Caco-2 (cell line): ENCODE data around the gene LRG1. TPM values are rescaled to one million over a fixed set of nuclear protein-coding genes. Genes with fewer than 3 reads are reported as not detected.

Source experiments
- BruUV-seq: library from RNA; stranded (reverse); fragments of 400-500 nt; replicated peaks from 2 replicates; lab custom pipeline; 2021; lab: Mats Ljungman, UMichigan
- CTCF ChIA-PET: fragments of 300-600 bp; sonication (Branson Sonifier 250); formaldehyde crosslinking; loops from one replicate; lab custom pipeline; 2022; ENCODE audit warnings: antibody characterized with exemption; lab: Charles Lee
- POLR2A ChIA-PET: fragments of 300-600 bp; sonication (Branson Sonifier 250); formaldehyde crosslinking; loops from one replicate; lab custom pipeline; 2022; ENCODE audit warnings: antibody characterized with exemption; lab: Charles Lee
- DNase-seq, 2 experiments: peaks; one replicate each; pipeline versions ENCODE4 v3.0.0 to v3.0.0-alpha.2; 2020 to 2022
- H3K27me3 ChIP-seq: replicated peaks from 2 replicates; pipeline ENCODE4 v1.6.0; 2011; ENCODE audit warnings: low read length; ENCODE audit not compliant: control insufficient read depth, insufficient read depth
- H3K36me3 ChIP-seq: 2 replicates; pipeline ENCODE4 v1.5.1; 2011; ENCODE audit warnings: low read length; ENCODE audit not compliant: control insufficient read depth, insufficient read depth
- H3K4me1 ChIP-seq: fragments of 250-450 bp; sonication (Bioruptor Pico); 2 replicates; pipeline ENCODE4 v1.5.1; 2020; ENCODE audit warnings: mild to moderate bottlenecking
- H3K4me3 ChIP-seq: 2 replicates; pipeline ENCODE4 v1.5.1; 2011; ENCODE audit warnings: low read depth, mild to moderate bottlenecking, control low read depth, low read length
- H3K9me3 ChIP-seq: fragments of 250-450 bp; sonication (Bioruptor Pico); 2 replicates; pipeline ENCODE4 v1.5.1; 2020; ENCODE audit warnings: mild to moderate bottlenecking, moderate library complexity
- H3K27ac Mint-ChIP-seq: one replicate; pipeline ENCODE4 v1.8.0; 2022; ENCODE audit warnings: mixed read lengths; ENCODE audit not compliant: unreplicated experiment
- H3K27me3 Mint-ChIP-seq: one replicate; pipeline ENCODE4 v1.8.0; 2022; ENCODE audit warnings: mixed read lengths; ENCODE audit not compliant: insufficient read depth, unreplicated experiment
- H3K36me3 Mint-ChIP-seq: one replicate; pipeline ENCODE4 v1.8.0; 2022; ENCODE audit warnings: mild to moderate bottlenecking, mixed read lengths; ENCODE audit not compliant: insufficient read depth, unreplicated experiment
- H3K4me1 Mint-ChIP-seq: one replicate; pipeline ENCODE4 v1.8.0; 2022; ENCODE audit warnings: low read depth, mixed read lengths; ENCODE audit not compliant: unreplicated experiment
- H3K4me3 Mint-ChIP-seq: one replicate; pipeline ENCODE4 v1.8.0; 2022; ENCODE audit warnings: mild to moderate bottlenecking, moderate library complexity, mixed read lengths; ENCODE audit not compliant: unreplicated experiment
- H3K9me3 Mint-ChIP-seq: one replicate; pipeline ENCODE4 v1.8.0; 2022; ENCODE audit warnings: mixed read lengths; ENCODE audit not compliant: unreplicated experiment
- intact Hi-C: fragments of 100-400 bp; cut with micrococcal nuclease; formaldehyde crosslinking; loops from one replicate; pipeline ENCODE4 v1.10.0; 2022; ENCODE audit not compliant: unreplicated experiment
- total RNA-seq: library from RNA; stranded (reverse); gene quantifications from 2 replicates; pipeline ENCODE4 v1.2.3, GENCODE V29; 2022
- TF ChIP-seq, protein P1 (sequence below), 2 experiments: fragments of 200-600 bp in 1 of 2; IDR thresholded peaks; 1 replicate in 1 of 2; 2 replicates in 1 of 2; pipeline versions ENCODE4 v1.5.1 to v1.8.0; 2011 to 2022; ENCODE audit warnings: antibody characterized with exemption in 1 of 2, control low read depth in 1 of 2, inconsistent platforms in 1 of 2, low read depth in 1 of 2, low read length in 1 of 2, mild to moderate bottlenecking in 1 of 2, moderate library complexity in 1 of 2; ENCODE audit not compliant: insufficient read depth in 1 of 2, severe bottlenecking in 1 of 2, unreplicated experiment in 1 of 2

Gene LRG1
- total RNA-seq, 1 experiment from 2014 or later, result 0.61 TPM

DNA sequence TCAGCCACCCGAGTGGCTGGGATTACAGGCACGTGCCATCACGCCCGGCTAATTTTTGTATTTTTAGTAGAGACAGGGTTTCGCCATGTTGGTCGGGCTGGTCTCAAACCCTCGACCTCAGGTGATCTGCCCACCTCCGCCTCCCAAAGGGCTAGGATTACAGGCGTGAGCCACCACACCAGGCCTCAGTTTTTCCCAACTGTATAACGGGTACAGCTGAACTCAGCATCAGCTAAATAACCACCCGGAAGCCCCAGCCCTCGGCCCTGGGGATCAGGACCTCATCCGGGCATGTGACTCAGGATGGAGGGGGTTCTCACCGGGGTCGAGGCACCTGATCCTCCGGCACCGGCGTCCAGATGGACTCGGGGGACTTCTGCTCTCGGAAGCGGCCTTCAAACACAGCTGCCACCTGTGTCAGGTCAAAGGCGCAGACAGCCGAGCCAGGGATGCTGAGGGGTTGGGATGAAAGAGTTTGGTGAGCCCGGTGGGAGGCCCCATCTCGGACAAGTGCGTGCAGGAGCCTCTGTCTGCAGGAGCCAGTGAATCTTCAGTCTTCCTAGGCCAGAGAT, 10.7 kb upstream of the LRG1 start:
- TF ChIP-seq, protein P1, sequence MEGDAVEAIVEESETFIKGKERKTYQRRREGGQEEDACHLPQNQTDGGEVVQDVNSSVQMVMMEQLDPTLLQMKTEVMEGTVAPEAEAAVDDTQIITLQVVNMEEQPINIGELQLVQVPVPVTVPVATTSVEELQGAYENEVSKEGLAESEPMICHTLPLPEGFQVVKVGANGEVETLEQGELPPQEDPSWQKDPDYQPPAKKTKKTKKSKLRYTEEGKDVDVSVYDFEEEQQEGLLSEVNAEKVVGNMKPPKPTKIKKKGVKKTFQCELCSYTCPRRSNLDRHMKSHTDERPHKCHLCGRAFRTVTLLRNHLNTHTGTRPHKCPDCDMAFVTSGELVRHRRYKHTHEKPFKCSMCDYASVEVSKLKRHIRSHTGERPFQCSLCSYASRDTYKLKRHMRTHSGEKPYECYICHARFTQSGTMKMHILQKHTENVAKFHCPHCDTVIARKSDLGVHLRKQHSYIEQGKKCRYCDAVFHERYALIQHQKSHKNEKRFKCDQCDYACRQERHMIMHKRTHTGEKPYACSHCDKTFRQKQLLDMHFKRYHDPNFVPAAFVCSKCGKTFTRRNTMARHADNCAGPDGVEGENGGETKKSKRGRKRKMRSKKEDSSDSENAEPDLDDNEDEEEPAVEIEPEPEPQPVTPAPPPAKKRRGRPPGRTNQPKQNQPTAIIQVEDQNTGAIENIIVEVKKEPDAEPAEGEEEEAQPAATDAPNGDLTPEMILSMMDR (IDR thresholded peaks at IDR 0.05; ENCODE audit: insufficient read depth in 1 of 2, low read depth in 1 of 2, low read length in 1 of 2, severe bottlenecking in 1 of 2, unreplicated experiment in 1 of 2), result no peak
- intact Hi-C loops, result no loop called here
- no peaks in the 10 kb centered on the region for H3K4me1 ChIP-seq
- no peak overlapping the region for H3K4me3 Mint-ChIP-seq
- DNase-seq, result no peak
- H3K9me3 Mint-ChIP-seq, result peaks cover 11% of the 10 kb centered on the region
- H3K27me3 Mint-ChIP-seq, result peaks cover 4% of the 10 kb centered on the region
- no peaks in the 10 kb centered on the region for H3K36me3 Mint-ChIP-seq
- H3K27ac Mint-ChIP-seq, result no peak overlapping the region
- no TSS peak for BruUV-seq
- ChIA-PET POLR2A (no interaction called here), CTCF (no interaction called here)
- H3K9me3 ChIP-seq, result no peaks in the 10 kb centered on the region
- no peaks in the 10 kb centered on the region for H3K4me1 Mint-ChIP-seq
- no peak overlapping the region for H3K4me3 ChIP-seq
- H3K36me3 ChIP-seq, result no peaks in the 10 kb centered on the region
- no peaks in the 10 kb centered on the region for H3K27me3 ChIP-seq

DNA sequence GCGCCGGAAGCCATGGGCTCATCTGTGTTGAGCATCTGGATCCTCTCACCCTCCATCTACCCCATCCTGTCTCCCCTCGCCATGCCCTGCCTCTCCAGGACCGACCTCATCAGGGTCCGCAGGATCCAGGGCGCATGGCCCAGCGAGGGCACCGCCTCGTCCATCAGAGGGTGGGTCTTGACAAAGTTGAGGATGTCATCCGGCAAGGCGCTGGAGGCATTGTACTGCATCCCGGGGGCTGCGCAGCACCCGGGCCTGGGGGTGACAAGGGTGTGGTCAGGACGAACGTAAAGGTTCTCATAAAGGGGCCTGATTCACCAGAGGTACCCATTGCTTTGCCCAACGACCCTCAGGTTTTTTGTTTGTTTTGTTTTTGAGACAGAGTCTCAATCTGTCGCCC, 10.2 kb upstream of the LRG1 start:
- POLR2A ChIA-PET, result no interaction called here
- intact Hi-C loops, result no loop called here
- H3K4me3 ChIP-seq, result no peak overlapping the region
- no peaks in the 10 kb centered on the region for H3K36me3 ChIP-seq
- CTCF ChIA-PET, result no interaction called here
- no TSS peak for BruUV-seq
- H3K9me3 ChIP-seq, result no peaks in the 10 kb centered on the region
- DNase-seq, result no peak
- no peaks in the 10 kb centered on the region for H3K27me3 ChIP-seq
- no peaks in the 10 kb centered on the region for H3K36me3 Mint-ChIP-seq
- H3K4me1 Mint-ChIP-seq, result no peaks in the 10 kb centered on the region
- no peak overlapping the region for H3K27ac Mint-ChIP-seq
- peaks cover 4% of the 10 kb centered on the region for H3K27me3 Mint-ChIP-seq
- TF ChIP-seq, protein P1 (IDR thresholded peaks at IDR 0.05; ENCODE audit: insufficient read depth in 1 of 2, low read depth in 1 of 2, low read length in 1 of 2, severe bottlenecking in 1 of 2, unreplicated experiment in 1 of 2), result no peak
- peaks cover 11% of the 10 kb centered on the region for H3K9me3 Mint-ChIP-seq
- no peaks in the 10 kb centered on the region for H3K4me1 ChIP-seq
- H3K4me3 Mint-ChIP-seq, result no peak overlapping the region

DNA sequence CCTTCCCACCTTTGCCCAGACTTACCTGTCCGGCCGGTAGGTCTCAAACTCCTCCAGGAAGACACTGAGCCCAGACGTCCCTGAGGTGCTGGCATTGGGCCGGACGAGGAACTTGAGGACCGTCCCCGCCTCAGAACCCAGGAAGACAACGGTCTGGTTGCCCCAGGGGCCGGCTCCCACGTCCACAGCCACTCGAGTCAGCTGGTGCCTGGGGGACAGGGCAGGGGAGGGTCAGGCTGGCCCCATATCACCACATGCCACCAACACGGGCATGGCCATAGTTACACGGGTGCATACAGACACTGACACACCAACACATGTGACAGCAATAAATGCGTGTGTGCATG, 8.4 kb upstream of the LRG1 start:
- intact Hi-C loops, result no loop called here
- Histone ChIP-seq H3K27me3 (no peaks in the 10 kb centered on the region), H3K4me1 (no peaks in the 10 kb centered on the region), H3K4me3 (no peak overlapping the region), H3K36me3 (no peaks in the 10 kb centered on the region), H3K9me3 (no peaks in the 10 kb centered on the region)
- DNase-seq, result no peak
- no peaks in the 10 kb centered on the region for H3K4me1 Mint-ChIP-seq
- ChIA-PET CTCF (no interaction called here), POLR2A (no interaction called here)
- peaks cover 8% of the 10 kb centered on the region for H3K9me3 Mint-ChIP-seq
- no peaks in the 10 kb centered on the region for H3K27me3 Mint-ChIP-seq
- H3K27ac Mint-ChIP-seq, result no peak overlapping the region
- no TSS peak for BruUV-seq
- no peak overlapping the region for H3K4me3 Mint-ChIP-seq
- TF ChIP-seq, protein P1 (IDR thresholded peaks at IDR 0.05; ENCODE audit: insufficient read depth in 1 of 2, low read depth in 1 of 2, low read length in 1 of 2, severe bottlenecking in 1 of 2, unreplicated experiment in 1 of 2), result no peak
- no peaks in the 10 kb centered on the region for H3K36me3 Mint-ChIP-seq
